HepG2 (cell line): ENCODE data around the gene GRK5. TPM values are rescaled to one million over a fixed set of nuclear protein-coding genes. Genes with fewer than 3 reads are reported as not detected.

Source experiments
- ATF7 ChIP-seq, 2 experiments: fragments of 450-650 bp in 1 of 2; sonication (generic) in 1 of 2; formaldehyde crosslinking in 1 of 2; IDR thresholded peaks; 2 replicates each; pipeline versions ENCODE4 v1.4.0 to v1.6.1; 2016 to 2020; ENCODE audit warnings: antibody characterized with exemption in 1 of 2, mild to moderate bottlenecking in 1 of 2, missing genetic modification reagents in 1 of 2
- CENPX ChIP-seq: sonication (generic); formaldehyde crosslinking; IDR thresholded peaks from 2 replicates; pipeline ENCODE4 v1.9.0; 2021; ENCODE audit warnings: mild to moderate bottlenecking, missing genetic modification reagents, moderate library complexity
- FLYWCH1 ChIP-seq: sonication (generic); formaldehyde crosslinking; IDR thresholded peaks from 2 replicates; pipeline ENCODE4 v1.8.1; 2023; ENCODE audit warnings: mild to moderate bottlenecking, missing genetic modification reagents
- HNRNPK ChIP-seq: fragments of 200-400 bp; formaldehyde crosslinking; IDR thresholded peaks from 2 replicates; pipeline ENCODE4 v1.6.1; 2018; ENCODE audit warnings: low read length, low read depth, moderate library complexity, mild to moderate bottlenecking; ENCODE audit not compliant: poor library complexity, severe bottlenecking
- MAFF ChIP-seq: IDR thresholded peaks from 2 replicates; pipeline ENCODE4 v1.6.1; 2011; ENCODE audit warnings: low read depth, low read length, improper control_type of control experiment
- NR2F2 ChIP-seq: IDR thresholded peaks from 2 replicates; pipeline ENCODE4 v1.6.1; 2012; ENCODE audit warnings: low read depth, inconsistent platforms, borderline replicate concordance
- PRMT3 ChIP-seq: sonication (generic); formaldehyde crosslinking; IDR thresholded peaks from 2 replicates; pipeline ENCODE4 v1.8.1; 2022; ENCODE audit warnings: low read depth, mild to moderate bottlenecking, moderate library complexity, missing genetic modification reagents, borderline replicate concordance
- SIN3B ChIP-seq: fragments of 150-350 bp; IDR thresholded peaks from 2 replicates; pipeline ENCODE4 v1.6.1; 2014; ENCODE audit warnings: low read length
- SP2 ChIP-seq: sonication (generic); formaldehyde crosslinking; IDR thresholded peaks from 2 replicates; pipeline ENCODE4 v1.5.1; 2020; ENCODE audit warnings: mild to moderate bottlenecking, missing genetic modification reagents
- TAF15 ChIP-seq: fragments of 200-400 bp; formaldehyde crosslinking; IDR thresholded peaks from one replicate; pipeline ENCODE4 v1.6.1; 2018; ENCODE audit warnings: mild to moderate bottlenecking, low read depth, low read length; ENCODE audit not compliant: poor library complexity, severe bottlenecking
- WIZ ChIP-seq: sonication (generic); formaldehyde crosslinking; IDR thresholded peaks from 2 replicates; pipeline ENCODE4 v1.5.1; 2020; ENCODE audit warnings: mild to moderate bottlenecking, missing genetic modification reagents
- XBP1 ChIP-seq: sonication (generic); formaldehyde crosslinking; IDR thresholded peaks from 2 replicates; pipeline ENCODE4 v1.5.0; 2020; ENCODE audit warnings: missing genetic modification reagents
- XRCC5 ChIP-seq: fragments of 200-400 bp; formaldehyde crosslinking; optimal IDR thresholded peaks from 2 replicates; pipeline ENCODE3; 2017; ENCODE audit warnings: mild to moderate bottlenecking, low read length
- ZFAT ChIP-seq: sonication (generic); formaldehyde crosslinking; conservative IDR thresholded peaks from 2 replicates; pipeline ENCODE4 v1.8.1; 2023; ENCODE audit warnings: missing genetic modification reagents, inconsistent platforms
- ZNF24 ChIP-seq: fragments of 450-650 bp; IDR thresholded peaks from 2 replicates; pipeline ENCODE4 v1.6.1; 2017; ENCODE audit warnings: antibody characterized with exemption, mild to moderate bottlenecking
- ZNF292 ChIP-seq: sonication (generic); formaldehyde crosslinking; IDR thresholded peaks from 2 replicates; pipeline ENCODE4 v1.8.1; 2022; ENCODE audit warnings: mild to moderate bottlenecking, low read depth, missing genetic modification reagents, borderline replicate concordance
- ZNF7 ChIP-seq: IDR thresholded peaks from 2 replicates; pipeline ENCODE4 v1.6.1; 2016; ENCODE audit warnings: missing biosample characterization, missing genetic modification reagents
- ZNF703 ChIP-seq: sonication (generic); formaldehyde crosslinking; IDR thresholded peaks from 2 replicates; pipeline ENCODE4 v1.5.1; 2020; ENCODE audit warnings: missing genetic modification reagents, mild to moderate bottlenecking, moderate library complexity, borderline replicate concordance
- polyA plus RNA-seq, 8 experiments: library from polyadenylated mRNA; depleted of rRNA in 3 of 8; stranded (reverse) in 7 of 8; unstranded in 1 of 8; fragments of >200 nt; fragmentation: Illumina TruSeq in 4 of 8; extraction: Trizol in 4 of 8; gene quantifications; 2 replicates each; pipeline versions ENCODE4 v1.2.1 to v1.2.3, GENCODE V29; 2011 to 2016; ENCODE audit warnings: low read depth in 4 of 8, missing spikeins in 1 of 8, mixed read lengths in 1 of 8; ENCODE audit not compliant: insufficient read depth in 1 of 8
- total RNA-seq, 5 experiments: library from RNA; depleted of rRNA; stranded (reverse); fragments of >200 nt; fragmentation: Illumina TruSeq; extraction: Trizol; gene quantifications; 2 replicates each; pipeline ENCODE4 v1.2.3, GENCODE V29; 2016; ENCODE audit warnings: low read depth in 1 of 5
- TF ChIP-seq, protein P1 (sequence below): sonication (generic); formaldehyde crosslinking; IDR thresholded peaks from 2 replicates; pipeline ENCODE4 v1.4.0; 2020; ENCODE audit warnings: missing genetic modification reagents
- TF ChIP-seq, protein P2 (sequence below): sonication (generic); formaldehyde crosslinking; IDR thresholded peaks from 2 replicates; pipeline ENCODE4 v1.4.0; 2020; ENCODE audit warnings: missing genetic modification reagents; ENCODE audit errors: not compliant biosample characterization
- TF ChIP-seq, protein P3 (sequence below): sonication (generic); formaldehyde crosslinking; IDR thresholded peaks from 2 replicates; pipeline ENCODE4 v1.8.1; 2023; ENCODE audit warnings: missing genetic modification reagents, inconsistent platforms, borderline replicate concordance
- TF ChIP-seq, protein P4 (sequence below): sonication (generic); formaldehyde crosslinking; IDR thresholded peaks from 2 replicates; pipeline ENCODE4 v1.5.0; 2020; ENCODE audit warnings: missing genetic modification reagents, mild to moderate bottlenecking, borderline replicate concordance
- TF ChIP-seq, protein P5 (sequence below): IDR thresholded peaks from 2 replicates; pipeline ENCODE4 v1.6.1; 2018; ENCODE audit warnings: missing genetic modification reagents, mild to moderate bottlenecking, missing compliant biosample characterization
- TF ChIP-seq, protein P6 (sequence below): sonication (generic); formaldehyde crosslinking; IDR thresholded peaks from 2 replicates; pipeline ENCODE4 v1.5.1; 2020; ENCODE audit warnings: missing genetic modification reagents, mild to moderate bottlenecking, borderline replicate concordance

Gene GRK5
- total and polyA plus RNA-seq, 2 of the 13 experiments (the other 11 are each of a cell fraction or from before 2014, with no cell fraction given): 10.4 to 12.6 TPM

DNA sequence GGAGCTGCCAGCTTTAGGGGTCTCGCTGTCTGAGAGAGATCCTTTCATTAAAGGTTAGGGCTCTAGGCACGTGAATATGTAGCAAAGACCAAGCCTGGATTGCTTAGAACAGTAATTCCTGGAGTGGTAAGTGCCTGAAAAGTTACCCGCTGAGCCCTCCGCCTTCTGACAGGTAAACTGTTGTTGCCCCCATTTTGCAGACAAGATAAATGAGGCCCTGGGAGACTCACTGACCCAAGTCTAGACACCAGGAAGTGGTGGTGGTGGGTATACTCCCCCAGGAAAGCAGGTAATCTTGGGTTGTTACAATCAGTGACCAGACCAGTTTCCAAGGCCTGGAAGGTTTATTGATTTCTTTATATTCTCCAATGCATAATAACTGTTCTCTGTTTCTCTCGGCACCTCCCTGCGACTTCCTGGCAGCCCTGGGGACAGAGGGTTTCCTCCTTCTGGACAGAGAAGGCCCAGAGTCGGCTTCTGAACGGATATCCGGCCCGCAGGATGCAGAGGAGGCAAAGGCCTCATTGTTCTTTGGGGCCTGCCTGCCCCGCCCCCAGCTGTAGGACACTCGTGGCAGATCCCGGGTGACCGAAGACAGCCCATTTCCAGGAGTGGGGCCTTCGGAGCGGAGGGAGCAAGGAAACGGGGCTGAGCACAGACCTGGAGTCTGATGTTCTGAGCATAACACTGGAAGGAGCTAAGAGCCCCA is 1.3 kb upstream of the GRK5 start (continued):
- no peak for TF ChIP-seq XRCC5
- TF ChIP-seq, protein P1, sequence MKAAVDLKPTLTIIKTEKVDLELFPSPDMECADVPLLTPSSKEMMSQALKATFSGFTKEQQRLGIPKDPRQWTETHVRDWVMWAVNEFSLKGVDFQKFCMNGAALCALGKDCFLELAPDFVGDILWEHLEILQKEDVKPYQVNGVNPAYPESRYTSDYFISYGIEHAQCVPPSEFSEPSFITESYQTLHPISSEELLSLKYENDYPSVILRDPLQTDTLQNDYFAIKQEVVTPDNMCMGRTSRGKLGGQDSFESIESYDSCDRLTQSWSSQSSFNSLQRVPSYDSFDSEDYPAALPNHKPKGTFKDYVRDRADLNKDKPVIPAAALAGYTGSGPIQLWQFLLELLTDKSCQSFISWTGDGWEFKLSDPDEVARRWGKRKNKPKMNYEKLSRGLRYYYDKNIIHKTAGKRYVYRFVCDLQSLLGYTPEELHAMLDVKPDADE (CRISPR knock-in tag): no peak
- TF ChIP-seq CENPX (CRISPR knock-in tag): no peak
- no peak for TF ChIP-seq XBP1 (CRISPR knock-in tag)
- peak; percentile 9; the same call in 1 of the 2 replicates for TF ChIP-seq FLYWCH1 (CRISPR knock-in tag)
- no peak for TF ChIP-seq HNRNPK
- no peak for TF ChIP-seq MAFF
- TF ChIP-seq, protein P2, sequence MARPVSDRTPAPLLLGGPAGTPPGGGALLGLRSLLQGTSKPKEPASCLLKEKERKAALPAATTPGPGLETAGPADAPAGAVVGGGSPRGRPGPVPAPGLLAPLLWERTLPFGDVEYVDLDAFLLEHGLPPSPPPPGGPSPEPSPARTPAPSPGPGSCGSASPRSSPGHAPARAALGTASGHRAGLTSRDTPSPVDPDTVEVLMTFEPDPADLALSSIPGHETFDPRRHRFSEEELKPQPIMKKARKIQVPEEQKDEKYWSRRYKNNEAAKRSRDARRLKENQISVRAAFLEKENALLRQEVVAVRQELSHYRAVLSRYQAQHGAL: no peak
- TF ChIP-seq, protein P3, sequence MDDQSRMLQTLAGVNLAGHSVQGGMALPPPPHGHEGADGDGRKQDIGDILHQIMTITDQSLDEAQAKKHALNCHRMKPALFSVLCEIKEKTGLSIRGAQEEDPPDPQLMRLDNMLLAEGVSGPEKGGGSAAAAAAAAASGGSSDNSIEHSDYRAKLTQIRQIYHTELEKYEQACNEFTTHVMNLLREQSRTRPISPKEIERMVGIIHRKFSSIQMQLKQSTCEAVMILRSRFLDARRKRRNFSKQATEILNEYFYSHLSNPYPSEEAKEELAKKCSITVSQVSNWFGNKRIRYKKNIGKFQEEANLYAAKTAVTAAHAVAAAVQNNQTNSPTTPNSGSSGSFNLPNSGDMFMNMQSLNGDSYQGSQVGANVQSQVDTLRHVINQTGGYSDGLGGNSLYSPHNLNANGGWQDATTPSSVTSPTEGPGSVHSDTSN (CRISPR knock-in tag): no peak
- no peak for TF ChIP-seq SP2 (CRISPR knock-in tag)
- TF ChIP-seq ZNF7 (CRISPR knock-in tag): no peak
- TF ChIP-seq PRMT3 (CRISPR knock-in tag): 0 out of 2 replicates have a peak, but pooled peaks have one; percentile 46
- no peak for TF ChIP-seq ZNF24
- TF ChIP-seq, protein P4, sequence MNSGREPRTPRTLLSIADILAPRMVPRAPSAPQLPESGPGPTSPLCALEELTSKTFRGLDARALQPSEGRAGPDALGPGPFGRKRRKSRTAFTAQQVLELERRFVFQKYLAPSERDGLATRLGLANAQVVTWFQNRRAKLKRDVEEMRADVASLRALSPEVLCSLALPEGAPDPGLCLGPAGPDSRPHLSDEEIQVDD (CRISPR knock-in tag): no peak
- no peak for TF ChIP-seq ATF7 (IDR thresholded peaks at IDR 0.05)
- no peak for TF ChIP-seq ATF7 (CRISPR knock-in tag; IDR thresholded peaks at IDR 0.05)
- TF ChIP-seq ZNF292 (CRISPR knock-in tag): no peak
- TF ChIP-seq, protein P5, sequence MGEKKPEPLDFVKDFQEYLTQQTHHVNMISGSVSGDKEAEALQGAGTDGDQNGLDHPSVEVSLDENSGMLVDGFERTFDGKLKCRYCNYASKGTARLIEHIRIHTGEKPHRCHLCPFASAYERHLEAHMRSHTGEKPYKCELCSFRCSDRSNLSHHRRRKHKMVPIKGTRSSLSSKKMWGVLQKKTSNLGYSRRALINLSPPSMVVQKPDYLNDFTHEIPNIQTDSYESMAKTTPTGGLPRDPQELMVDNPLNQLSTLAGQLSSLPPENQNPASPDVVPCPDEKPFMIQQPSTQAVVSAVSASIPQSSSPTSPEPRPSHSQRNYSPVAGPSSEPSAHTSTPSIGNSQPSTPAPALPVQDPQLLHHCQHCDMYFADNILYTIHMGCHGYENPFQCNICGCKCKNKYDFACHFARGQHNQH (CRISPR knock-in tag): peak; percentile 65; the same call in 1 of the 2 replicates
- TF ChIP-seq ZFAT: no peak
- TF ChIP-seq TAF15: no peak
- TF ChIP-seq ZNF703 (CRISPR knock-in tag): no peak
- TF ChIP-seq SIN3B: 0 out of 2 replicates have a peak, but pooled peaks have one; percentile 39
- TF ChIP-seq, protein P6, sequence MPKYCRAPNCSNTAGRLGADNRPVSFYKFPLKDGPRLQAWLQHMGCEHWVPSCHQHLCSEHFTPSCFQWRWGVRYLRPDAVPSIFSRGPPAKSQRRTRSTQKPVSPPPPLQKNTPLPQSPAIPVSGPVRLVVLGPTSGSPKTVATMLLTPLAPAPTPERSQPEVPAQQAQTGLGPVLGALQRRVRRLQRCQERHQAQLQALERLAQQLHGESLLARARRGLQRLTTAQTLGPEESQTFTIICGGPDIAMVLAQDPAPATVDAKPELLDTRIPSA (CRISPR knock-in tag): no peak
- TF ChIP-seq NR2F2: no peak
- no peak for TF ChIP-seq WIZ (CRISPR knock-in tag)
